Measurements from ENCODE around the gene GRAP2. TPM values are rescaled to one million over a fixed set of nuclear protein-coding genes. Genes with fewer than 3 reads are reported as not detected.

Gene GRAP2
- total and polyA plus RNA-seq, 2 experiments from 2014 or later = 0.42 TPM; not detected in 1

DNA sequence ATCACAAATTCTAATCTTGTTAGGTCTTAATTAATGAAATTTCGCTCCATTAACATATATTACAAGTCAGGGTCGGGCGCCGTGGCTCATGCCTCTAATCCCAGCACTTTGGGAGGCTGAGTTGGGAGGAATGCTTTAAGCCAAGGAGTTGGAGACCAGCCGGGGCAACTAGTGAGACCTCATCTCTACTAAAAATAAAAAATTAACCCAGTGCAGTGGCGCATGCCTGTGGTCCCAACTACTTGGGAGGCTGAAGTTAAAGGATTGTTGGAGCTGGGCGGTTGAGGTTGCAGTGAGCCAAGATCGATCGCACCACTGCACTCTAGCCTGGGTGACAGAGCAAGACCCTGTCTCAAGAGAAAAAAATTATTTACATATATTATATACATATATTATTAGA lies 61.2 kb downstream of the GRAP2 start (continued):
- TF ChIP-seq, protein P1, sequence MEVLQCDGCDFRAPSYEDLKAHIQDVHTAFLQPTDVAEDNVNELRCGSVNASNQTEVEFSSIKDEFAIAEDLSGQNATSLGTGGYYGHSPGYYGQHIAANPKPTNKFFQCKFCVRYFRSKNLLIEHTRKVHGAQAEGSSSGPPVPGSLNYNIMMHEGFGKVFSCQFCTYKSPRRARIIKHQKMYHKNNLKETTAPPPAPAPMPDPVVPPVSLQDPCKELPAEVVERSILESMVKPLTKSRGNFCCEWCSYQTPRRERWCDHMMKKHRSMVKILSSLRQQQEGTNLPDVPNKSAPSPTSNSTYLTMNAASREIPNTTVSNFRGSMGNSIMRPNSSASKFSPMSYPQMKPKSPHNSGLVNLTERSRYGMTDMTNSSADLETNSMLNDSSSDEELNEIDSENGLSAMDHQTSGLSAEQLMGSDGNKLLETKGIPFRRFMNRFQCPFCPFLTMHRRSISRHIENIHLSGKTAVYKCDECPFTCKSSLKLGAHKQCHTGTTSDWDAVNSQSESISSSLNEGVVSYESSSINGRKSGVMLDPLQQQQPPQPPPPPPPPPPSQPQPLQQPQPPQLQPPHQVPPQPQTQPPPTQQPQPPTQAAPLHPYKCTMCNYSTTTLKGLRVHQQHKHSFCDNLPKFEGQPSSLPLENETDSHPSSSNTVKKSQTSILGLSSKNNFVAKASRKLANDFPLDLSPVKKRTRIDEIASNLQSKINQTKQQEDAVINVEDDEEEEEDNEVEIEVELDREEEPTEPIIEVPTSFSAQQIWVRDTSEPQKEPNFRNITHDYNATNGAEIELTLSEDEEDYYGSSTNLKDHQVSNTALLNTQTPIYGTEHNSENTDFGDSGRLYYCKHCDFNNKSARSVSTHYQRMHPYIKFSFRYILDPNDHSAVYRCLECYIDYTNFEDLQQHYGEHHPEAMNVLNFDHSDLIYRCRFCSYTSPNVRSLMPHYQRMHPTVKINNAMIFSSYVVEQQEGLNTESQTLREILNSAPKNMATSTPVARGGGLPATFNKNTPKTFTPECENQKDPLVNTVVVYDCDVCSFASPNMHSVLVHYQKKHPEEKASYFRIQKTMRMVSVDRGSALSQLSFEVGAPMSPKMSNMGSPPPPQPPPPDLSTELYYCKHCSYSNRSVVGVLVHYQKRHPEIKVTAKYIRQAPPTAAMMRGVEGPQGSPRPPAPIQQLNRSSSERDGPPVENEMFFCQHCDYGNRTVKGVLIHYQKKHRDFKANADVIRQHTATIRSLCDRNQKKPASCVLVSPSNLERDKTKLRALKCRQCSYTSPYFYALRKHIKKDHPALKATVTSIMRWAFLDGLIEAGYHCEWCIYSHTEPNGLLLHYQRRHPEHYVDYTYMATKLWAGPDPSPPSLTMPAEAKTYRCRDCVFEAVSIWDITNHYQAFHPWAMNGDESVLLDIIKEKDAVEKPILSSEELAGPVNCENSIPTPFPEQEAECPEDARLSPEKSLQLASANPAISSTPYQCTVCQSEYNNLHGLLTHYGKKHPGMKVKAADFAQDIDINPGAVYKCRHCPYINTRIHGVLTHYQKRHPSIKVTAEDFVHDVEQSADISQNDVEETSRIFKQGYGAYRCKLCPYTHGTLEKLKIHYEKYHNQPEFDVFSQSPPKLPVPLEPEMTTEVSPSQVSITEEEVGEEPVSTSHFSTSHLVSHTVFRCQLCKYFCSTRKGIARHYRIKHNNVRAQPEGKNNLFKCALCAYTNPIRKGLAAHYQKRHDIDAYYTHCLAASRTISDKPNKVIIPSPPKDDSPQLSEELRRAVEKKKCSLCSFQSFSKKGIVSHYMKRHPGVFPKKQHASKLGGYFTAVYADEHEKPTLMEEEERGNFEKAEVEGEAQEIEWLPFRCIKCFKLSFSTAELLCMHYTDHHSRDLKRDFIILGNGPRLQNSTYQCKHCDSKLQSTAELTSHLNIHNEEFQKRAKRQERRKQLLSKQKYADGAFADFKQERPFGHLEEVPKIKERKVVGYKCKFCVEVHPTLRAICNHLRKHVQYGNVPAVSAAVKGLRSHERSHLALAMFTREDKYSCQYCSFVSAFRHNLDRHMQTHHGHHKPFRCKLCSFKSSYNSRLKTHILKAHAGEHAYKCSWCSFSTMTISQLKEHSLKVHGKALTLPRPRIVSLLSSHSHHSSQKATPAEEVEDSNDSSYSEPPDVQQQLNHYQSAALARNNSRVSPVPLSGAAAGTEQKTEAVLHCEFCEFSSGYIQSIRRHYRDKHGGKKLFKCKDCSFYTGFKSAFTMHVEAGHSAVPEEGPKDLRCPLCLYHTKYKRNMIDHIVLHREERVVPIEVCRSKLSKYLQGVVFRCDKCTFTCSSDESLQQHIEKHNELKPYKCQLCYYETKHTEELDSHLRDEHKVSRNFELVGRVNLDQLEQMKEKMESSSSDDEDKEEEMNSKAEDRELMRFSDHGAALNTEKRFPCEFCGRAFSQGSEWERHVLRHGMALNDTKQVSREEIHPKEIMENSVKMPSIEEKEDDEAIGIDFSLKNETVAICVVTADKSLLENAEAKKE (CRISPR knock-in tag; IDR thresholded peaks at IDR 0.05) = no peak
- TF ChIP-seq CREB1 (CRISPR knock-in tag; IDR thresholded peaks at IDR 0.05; ENCODE audit: low read depth) (no peak), STAT1 (IDR thresholded peaks at IDR 0.05; ENCODE audit: unreplicated experiment) (no peak), ZNF331 (CRISPR knock-in tag; IDR thresholded peaks at IDR 0.05; ENCODE audit: low read depth) (no peak), JUNB (IDR thresholded peaks at IDR 0.05; ENCODE audit: unreplicated experiment) (no peak), ZNF114 (CRISPR knock-in tag; IDR thresholded peaks at IDR 0.05) (no peak), NANOG (IDR thresholded peaks at IDR 0.05; ENCODE audit: borderline replicate concordance) (no peak)
- TF ChIP-seq, protein P2, sequence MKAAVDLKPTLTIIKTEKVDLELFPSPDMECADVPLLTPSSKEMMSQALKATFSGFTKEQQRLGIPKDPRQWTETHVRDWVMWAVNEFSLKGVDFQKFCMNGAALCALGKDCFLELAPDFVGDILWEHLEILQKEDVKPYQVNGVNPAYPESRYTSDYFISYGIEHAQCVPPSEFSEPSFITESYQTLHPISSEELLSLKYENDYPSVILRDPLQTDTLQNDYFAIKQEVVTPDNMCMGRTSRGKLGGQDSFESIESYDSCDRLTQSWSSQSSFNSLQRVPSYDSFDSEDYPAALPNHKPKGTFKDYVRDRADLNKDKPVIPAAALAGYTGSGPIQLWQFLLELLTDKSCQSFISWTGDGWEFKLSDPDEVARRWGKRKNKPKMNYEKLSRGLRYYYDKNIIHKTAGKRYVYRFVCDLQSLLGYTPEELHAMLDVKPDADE (IDR thresholded peaks at IDR 0.05) = no peak

DNA sequence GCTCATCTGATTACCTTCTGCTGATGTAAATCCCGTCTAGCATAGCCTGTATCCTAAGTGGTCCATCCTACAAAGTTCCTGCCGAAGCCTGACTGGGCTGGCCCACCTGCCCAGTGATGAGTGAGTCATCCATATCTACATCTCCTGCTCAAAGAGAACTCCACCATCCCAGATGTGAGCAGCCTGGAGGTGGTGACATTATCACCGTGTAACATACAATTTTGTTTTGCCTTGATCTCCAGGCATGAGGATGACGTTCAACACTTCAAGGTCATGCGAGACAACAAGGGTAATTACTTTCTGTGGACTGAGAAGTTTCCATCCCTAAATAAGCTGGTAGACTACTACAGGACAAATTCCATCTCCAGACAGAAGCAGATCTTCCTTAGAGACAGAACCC lies 64.9 kb downstream of the GRAP2 start:
- no peak overlapping the region for H3K4me3 ChIP-seq
- no peaks in the 10 kb centered on the region for H4K20me1 ChIP-seq (replicated peaks; ENCODE audit: insufficient read depth)
- peaks cover 9% of the 10 kb centered on the region; the same call in 2 of the 3 replicates for H3K4me1 Mint-ChIP-seq
- H3F3A ChIP-seq (replicated peaks; ENCODE audit: low read depth) = 0 out of 2 replicates have a peak, but pooled peaks cover 5% of the 10 kb centered on the region
- no peak overlapping the region for H3K27ac ChIP-seq (ENCODE audit: low read depth)
- no peaks in the 10 kb centered on the region for H3K79me2 ChIP-seq (replicated peaks; ENCODE audit: insufficient read depth)
- peaks cover 4% of the 10 kb centered on the region; the same call in 1 of the 2 replicates for H3K4me1 ChIP-seq (ENCODE audit: insufficient read depth)
- no peak overlapping the region for H3K4me2 ChIP-seq
- H3K36me3 Mint-ChIP-seq (ENCODE audit: low read depth) = no peaks in the 10 kb centered on the region
- H3K36me3 ChIP-seq (ENCODE audit: insufficient read depth) = no peaks in the 10 kb centered on the region
- no peak overlapping the region for H2AFZ ChIP-seq
- H3K27ac Mint-ChIP-seq = no peak overlapping the region
- no peaks in the 10 kb centered on the region for H3K9me2 ChIP-seq (ENCODE audit: insufficient read depth)
- H3K4me3 Mint-ChIP-seq = no peak overlapping the region
- H3K27me3 Mint-ChIP-seq (ENCODE audit: insufficient read depth, low read depth, poor library complexity) = peaks cover 4% of the 10 kb centered on the region
- ATAC-seq (no peak), DNase-seq (ENCODE audit: low spot score) (no peak)
- H3K27me3 ChIP-seq (ENCODE audit: insufficient read depth) = no peaks in the 10 kb centered on the region
- H3K9me3 Mint-ChIP-seq = no peaks in the 10 kb centered on the region
- no peak for TF ChIP-seq CREB1 (CRISPR knock-in tag; IDR thresholded peaks at IDR 0.05; ENCODE audit: low read depth)
- no peak for TF ChIP-seq ZNF331 (CRISPR knock-in tag; IDR thresholded peaks at IDR 0.05; ENCODE audit: low read depth)
- no peak for TF ChIP-seq STAT1 (IDR thresholded peaks at IDR 0.05; ENCODE audit: unreplicated experiment)
- TF ChIP-seq EZH2 (IDR thresholded peaks at IDR 0.05; ENCODE audit: low read depth, unreplicated experiment) = no peak
- no peak for TF ChIP-seq ZNF114 (CRISPR knock-in tag; IDR thresholded peaks at IDR 0.05)
- TF ChIP-seq POLR2AphosphoS5 (IDR thresholded peaks at IDR 0.05; ENCODE audit: low read depth) = no peak
- TF ChIP-seq, protein P3, sequence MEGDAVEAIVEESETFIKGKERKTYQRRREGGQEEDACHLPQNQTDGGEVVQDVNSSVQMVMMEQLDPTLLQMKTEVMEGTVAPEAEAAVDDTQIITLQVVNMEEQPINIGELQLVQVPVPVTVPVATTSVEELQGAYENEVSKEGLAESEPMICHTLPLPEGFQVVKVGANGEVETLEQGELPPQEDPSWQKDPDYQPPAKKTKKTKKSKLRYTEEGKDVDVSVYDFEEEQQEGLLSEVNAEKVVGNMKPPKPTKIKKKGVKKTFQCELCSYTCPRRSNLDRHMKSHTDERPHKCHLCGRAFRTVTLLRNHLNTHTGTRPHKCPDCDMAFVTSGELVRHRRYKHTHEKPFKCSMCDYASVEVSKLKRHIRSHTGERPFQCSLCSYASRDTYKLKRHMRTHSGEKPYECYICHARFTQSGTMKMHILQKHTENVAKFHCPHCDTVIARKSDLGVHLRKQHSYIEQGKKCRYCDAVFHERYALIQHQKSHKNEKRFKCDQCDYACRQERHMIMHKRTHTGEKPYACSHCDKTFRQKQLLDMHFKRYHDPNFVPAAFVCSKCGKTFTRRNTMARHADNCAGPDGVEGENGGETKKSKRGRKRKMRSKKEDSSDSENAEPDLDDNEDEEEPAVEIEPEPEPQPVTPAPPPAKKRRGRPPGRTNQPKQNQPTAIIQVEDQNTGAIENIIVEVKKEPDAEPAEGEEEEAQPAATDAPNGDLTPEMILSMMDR (conservative IDR thresholded peaks at IDR 0.05; ENCODE audit: low read depth in 2 of 2) = no peak
- no peak for TF ChIP-seq NANOG (IDR thresholded peaks at IDR 0.05; ENCODE audit: borderline replicate concordance)
- no peak for TF ChIP-seq JUNB (IDR thresholded peaks at IDR 0.05; ENCODE audit: unreplicated experiment)
- TF ChIP-seq EZH2phosphoT487 (IDR thresholded peaks at IDR 0.05; ENCODE audit: unreplicated experiment) = no peak
- TF ChIP-seq, protein P4, sequence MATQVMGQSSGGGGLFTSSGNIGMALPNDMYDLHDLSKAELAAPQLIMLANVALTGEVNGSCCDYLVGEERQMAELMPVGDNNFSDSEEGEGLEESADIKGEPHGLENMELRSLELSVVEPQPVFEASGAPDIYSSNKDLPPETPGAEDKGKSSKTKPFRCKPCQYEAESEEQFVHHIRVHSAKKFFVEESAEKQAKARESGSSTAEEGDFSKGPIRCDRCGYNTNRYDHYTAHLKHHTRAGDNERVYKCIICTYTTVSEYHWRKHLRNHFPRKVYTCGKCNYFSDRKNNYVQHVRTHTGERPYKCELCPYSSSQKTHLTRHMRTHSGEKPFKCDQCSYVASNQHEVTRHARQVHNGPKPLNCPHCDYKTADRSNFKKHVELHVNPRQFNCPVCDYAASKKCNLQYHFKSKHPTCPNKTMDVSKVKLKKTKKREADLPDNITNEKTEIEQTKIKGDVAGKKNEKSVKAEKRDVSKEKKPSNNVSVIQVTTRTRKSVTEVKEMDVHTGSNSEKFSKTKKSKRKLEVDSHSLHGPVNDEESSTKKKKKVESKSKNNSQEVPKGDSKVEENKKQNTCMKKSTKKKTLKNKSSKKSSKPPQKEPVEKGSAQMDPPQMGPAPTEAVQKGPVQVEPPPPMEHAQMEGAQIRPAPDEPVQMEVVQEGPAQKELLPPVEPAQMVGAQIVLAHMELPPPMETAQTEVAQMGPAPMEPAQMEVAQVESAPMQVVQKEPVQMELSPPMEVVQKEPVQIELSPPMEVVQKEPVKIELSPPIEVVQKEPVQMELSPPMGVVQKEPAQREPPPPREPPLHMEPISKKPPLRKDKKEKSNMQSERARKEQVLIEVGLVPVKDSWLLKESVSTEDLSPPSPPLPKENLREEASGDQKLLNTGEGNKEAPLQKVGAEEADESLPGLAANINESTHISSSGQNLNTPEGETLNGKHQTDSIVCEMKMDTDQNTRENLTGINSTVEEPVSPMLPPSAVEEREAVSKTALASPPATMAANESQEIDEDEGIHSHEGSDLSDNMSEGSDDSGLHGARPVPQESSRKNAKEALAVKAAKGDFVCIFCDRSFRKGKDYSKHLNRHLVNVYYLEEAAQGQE (IDR thresholded peaks at IDR 0.05; ENCODE audit: unreplicated experiment) = no peak
